K562 (cell line): ENCODE data around the gene CDKN1C. TPM values are rescaled to one million over a fixed set of nuclear protein-coding genes. Genes with fewer than 3 reads are reported as not detected.

Source experiments
- ATAC-seq: fragments of 200-7000 bp; cut with Tn5 transposase; 3 replicates; pipeline ENCODE4 v1.9.1; 2020; ENCODE audit warnings: moderate library complexity
- BruUV-seq: library from RNA; stranded (reverse); fragments of 400-500 nt; replicated peaks from 2 replicates; lab custom pipeline; 2021; lab: Mats Ljungman, UMichigan
- CTCF ChIA-PET: fragments of 300-600 bp; formaldehyde crosslinking; extraction: SDS; loops from one replicate; lab custom pipeline; 2021; ENCODE audit warnings: low intra/inter-chr PET ratio; lab: Yijun Ruan, JAX
- POLR2A ChIA-PET: fragments of 300-600, 350-650 bp; sonication (Branson Sonifier 250); formaldehyde crosslinking; extraction: SDS; loops from one replicate; lab custom pipeline; 2021; ENCODE audit warnings: antibody characterized with exemption, inconsistent platforms; lab: Yijun Ruan, JAX
- DNase-seq, 4 experiments: peaks; one replicate each; pipeline versions ENCODE4 v3.0.0 to v3.0.0-alpha.2; 2011 to 2018; ENCODE audit warnings: low spot score in 3 of 4, mixed read lengths in 3 of 4; ENCODE audit errors: extremely low read depth in 1 of 4
- FAIRE-seq: peaks from 2 replicates; lab custom pipeline; 2011; peaks lifted over from hg19 to GRCh38; lab: Jason Lieb, UNC
- H2AFZ ChIP-seq: 2 replicates; pipeline ENCODE4 v1.6.0; 2011; ENCODE audit warnings: low read depth, low read length, control low read depth, inconsistent platforms
- H3K27ac ChIP-seq: fragments of 200-600 bp; 3 replicates; pipeline ENCODE4 v1.8.0; 2011; ENCODE audit warnings: low read depth, mild to moderate bottlenecking, control low read depth, inconsistent platforms, low read length, moderate library complexity, mixed read lengths; ENCODE audit errors: extremely low read depth
- H3K27me3 ChIP-seq, 2 experiments: fragments of 300-600 bp in 1 of 2; 2 replicates in 1 of 2; 3 replicates in 1 of 2; pipeline versions ENCODE4 v1.6.0 to v1.8.0; 2011; ENCODE audit warnings: inconsistent platforms in 2 of 2, low read length in 2 of 2, mild to moderate bottlenecking in 1 of 2, mixed read lengths in 1 of 2, moderate library complexity in 1 of 2; ENCODE audit not compliant: control insufficient read depth in 2 of 2, insufficient read depth in 2 of 2
- H3K36me3 ChIP-seq: fragments of 300-600 bp; 3 replicates; pipeline ENCODE4 v1.8.0; 2011; ENCODE audit warnings: mild to moderate bottlenecking, low read length, inconsistent platforms; ENCODE audit not compliant: control insufficient read depth, insufficient read depth
- H3K4me1 ChIP-seq, 2 experiments: fragments of 200-600 bp in 1 of 2; replicated peaks in 1 of 2; 2 replicates in 1 of 2; 3 replicates in 1 of 2; pipeline versions ENCODE4 v1.5.1 to v1.8.0; 2011; ENCODE audit warnings: inconsistent platforms in 2 of 2, low read length in 2 of 2, mild to moderate bottlenecking in 1 of 2, mixed read lengths in 1 of 2, moderate library complexity in 1 of 2; ENCODE audit not compliant: control insufficient read depth in 2 of 2, insufficient read depth in 2 of 2
- H3K4me2 ChIP-seq: 2 replicates; pipeline ENCODE4 v1.6.1; 2011; ENCODE audit warnings: low read length, control low read depth, inconsistent platforms, mixed read lengths; ENCODE audit not compliant: insufficient read depth
- H3K4me3 ChIP-seq: fragments of 200-600 bp; sonication (generic), shearing (Covaris generic); 2 replicates; pipeline ENCODE4 v1.5.1; 2016; ENCODE audit warnings: control low read depth, inconsistent platforms
- H3K79me2 ChIP-seq: fragments of 200-600 bp; 3 replicates; pipeline ENCODE4 v1.8.0; 2011; ENCODE audit warnings: low read length, inconsistent platforms; ENCODE audit not compliant: control insufficient read depth, insufficient read depth
- H3K9ac ChIP-seq, 2 experiments: 2 replicates each; pipeline versions ENCODE4 v1.6.0 to v1.6.1; 2011; ENCODE audit warnings: low read depth in 2 of 2, low read length in 2 of 2, control low read depth in 1 of 2, inconsistent platforms in 1 of 2, mild to moderate bottlenecking in 1 of 2, mixed read lengths in 1 of 2; ENCODE audit not compliant: insufficient read depth in 1 of 2
- H3K9me1 ChIP-seq: one replicate; pipeline ENCODE4 v1.6.0; 2011; ENCODE audit warnings: inconsistent platforms, mild to moderate bottlenecking, low read length, moderate library complexity; ENCODE audit not compliant: control insufficient read depth, insufficient read depth
- H3K9me3 ChIP-seq: replicated peaks from 2 replicates; pipeline ENCODE4 v1.5.1; 2011; ENCODE audit warnings: low read depth, low read length, inconsistent platforms; ENCODE audit not compliant: control insufficient read depth, insufficient read depth
- H4K20me1 ChIP-seq: replicated peaks from 2 replicates; pipeline ENCODE4 v1.6.1; 2011; ENCODE audit warnings: low read length, inconsistent platforms, mixed read lengths; ENCODE audit not compliant: control insufficient read depth, insufficient read depth
- CBX8 ChIP-seq: fragments of 200-600 bp; sonication (generic); IDR thresholded peaks from 2 replicates; pipeline ENCODE4 v1.6.1; 2012; ENCODE audit warnings: borderline replicate concordance, mixed run types, low read depth, mild to moderate bottlenecking, moderate library complexity, mixed read lengths, low read length, control low read depth, inconsistent platforms; ENCODE audit not compliant: poor library complexity, severe bottlenecking; ENCODE audit errors: extremely low read depth
- MCM2 ChIP-seq: fragments of 450-650 bp; IDR thresholded peaks from 2 replicates; pipeline ENCODE4 v1.6.1; 2017; ENCODE audit warnings: low read depth, mild to moderate bottlenecking
- MTF1 ChIP-seq: fragments of 250-450 bp; sonication (Bioruptor Pico); IDR thresholded peaks from 2 replicates; pipeline ENCODE4 v1.9.0; 2021; ENCODE audit warnings: moderate library complexity, mild to moderate bottlenecking, inconsistent platforms, borderline replicate concordance
- PHTF2 ChIP-seq: fragments of 250-450 bp; sonication (Bioruptor Pico); IDR thresholded peaks from 2 replicates; pipeline ENCODE4 v1.5.0; 2021; ENCODE audit warnings: mild to moderate bottlenecking
- RBM17 ChIP-seq: fragments of 200-400 bp; formaldehyde crosslinking; IDR thresholded peaks from 2 replicates; pipeline ENCODE4 v1.6.1; 2017; ENCODE audit warnings: low read depth, mild to moderate bottlenecking, low read length, borderline replicate concordance
- ZBTB8A ChIP-seq: fragments of 450-650 bp; IDR thresholded peaks from 2 replicates; pipeline ENCODE4 v1.6.1; 2018; ENCODE audit warnings: mild to moderate bottlenecking, moderate library complexity; ENCODE audit not compliant: partially characterized antibody
- ZNF143 ChIP-seq: sonication (generic); formaldehyde crosslinking; IDR thresholded peaks from 2 replicates; pipeline ENCODE4 v1.9.0; 2022; ENCODE audit warnings: mild to moderate bottlenecking, missing genetic modification reagents
- ZNF232 ChIP-seq: sonication (generic); formaldehyde crosslinking; IDR thresholded peaks from 2 replicates; pipeline ENCODE4 v1.8.0; 2022; ENCODE audit warnings: mild to moderate bottlenecking, missing genetic modification reagents
- ZNF583 ChIP-seq: fragments of 250-450 bp; sonication (Bioruptor Pico); IDR thresholded peaks from 2 replicates; pipeline ENCODE4 v1.4.0; 2020
- whole genome bisulfite sequencing: fragments of 100-300 bp; shearing (Covaris generic); methylation state at CpG from one replicate; pipeline ENCODE4 v1.1.6; 2016; ENCODE audit warnings: low coverage, mixed read lengths; ENCODE audit not compliant: insufficient coverage; ENCODE audit errors: missing lambda C conversion rate; 5-methylcytosine and 5-hydroxymethylcytosine counted together
- in situ Hi-C: fragments of 300-500 bp; cut with MboI; formaldehyde crosslinking; loops from 4 replicates; pipeline ENCODE4 v1.15.0; 2018; ENCODE audit warnings: inconsistent platforms, mixed read lengths
- intact Hi-C: fragments of 100-400 bp; cut with micrococcal nuclease; formaldehyde crosslinking; loops from 2 replicates; pipeline ENCODE4 v1.14.2; 2022
- polyA plus RNA-seq, 8 experiments: library from polyadenylated mRNA; depleted of rRNA in 4 of 8; stranded (reverse) in 5 of 8; unstranded in 3 of 8; fragments of >200 nt; fragmentation: Nextera tagmentation in 2 of 8; fragmentation: Illumina TruSeq in 1 of 8; extraction: Ambion mirVana in 2 of 8; extraction: Trizol in 1 of 8; gene quantifications; 2 replicates each; pipeline versions ENCODE4 v1.2.1 to v1.2.3, GENCODE V29; 2011 to 2014; ENCODE audit warnings: inconsistent platforms in 1 of 8, missing spikeins in 1 of 8
- total RNA-seq, 7 experiments: library from RNA; depleted of rRNA in 6 of 7; stranded (reverse); fragments of >200 nt in 6 of 7; fragmentation: Illumina TruSeq in 2 of 7; extraction: Trizol in 2 of 7; gene quantifications; 2 replicates each; pipeline versions ENCODE4 v1.2.1 to v1.2.3, GENCODE V29; 2011 to 2021; ENCODE audit warnings: low replicate concordance in 1 of 7
- TF ChIP-seq, protein P1 (sequence below), 2 experiments: fragments of 200-800 bp in 1 of 2; sonication (Bioruptor generic) in 1 of 2; sonication (generic) in 1 of 2; formaldehyde crosslinking in 1 of 2; IDR thresholded peaks in 1 of 2; conservative IDR thresholded peaks in 1 of 2; 2 replicates each; pipeline versions ENCODE4 v1.5.0 to v1.6.1; 2016 to 2020; ENCODE audit warnings: missing compliant biosample characterization in 1 of 2, missing genetic modification characterization in 1 of 2, missing genetic modification reagents in 1 of 2

Gene CDKN1C
- total and polyA plus RNA-seq, 9 of the 15 experiments (the other 6 are each of a cell fraction or from before 2014, with no cell fraction given) = 2.8 to 21.1 (median 9.3) TPM

DNA sequence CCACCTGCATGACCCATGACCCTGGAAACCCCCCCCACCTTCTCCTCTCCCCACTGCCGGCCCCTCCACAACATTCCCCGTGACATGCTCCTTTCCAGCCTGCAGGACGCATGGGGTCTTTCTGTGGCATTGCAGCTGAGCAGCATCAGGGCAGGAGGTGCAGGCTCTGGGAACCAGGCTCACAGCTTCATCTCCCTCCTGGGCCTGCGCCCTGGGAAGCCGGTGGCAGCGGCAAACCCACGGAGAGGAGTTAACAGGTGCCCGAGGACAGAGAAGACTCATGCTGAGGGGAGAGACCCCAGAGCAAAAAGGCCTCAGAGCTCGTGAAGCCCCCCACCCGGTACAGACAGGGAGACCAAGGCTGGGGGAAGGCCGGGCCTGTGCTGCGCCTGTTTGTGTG, 32.2 kb downstream of the CDKN1C start:
- Histone ChIP-seq H3K9me3 (no peaks in the 10 kb centered on the region), H3K36me3 (no peaks in the 10 kb centered on the region), H2AFZ (no peak overlapping the region), H3K27ac (no peak overlapping the region), H3K4me1 (peaks cover 0 to 46% of the 10 kb centered on the region in 2 experiments; a peak in 2 of 5 replicates)
- 28% methylated on average over 8 of the region's 12 CpGs for WGBS
- intact Hi-C loops = no loop called here
- POLR2A ChIA-PET = interaction anchor here (1.5 kb wide), 1 partner anchor 153 kb away, joined by 3 read pairs; the partner anchor contains the start of gene KCNQ1OT1
- in situ Hi-C loops = no loop called here
- CTCF ChIA-PET = no interaction called here
- no peak for TF ChIP-seq RBM17
- TF ChIP-seq, all 486 proteins: peak for 0
- DNase-seq (no peak), FAIRE-seq (no peak), ATAC-seq (no peak)
- Histone ChIP-seq H3K4me2 (no peak overlapping the region), H3K4me3 (no peak overlapping the region), H3K79me2 (no peaks in the 10 kb centered on the region), H4K20me1 (no peaks in the 10 kb centered on the region), H3K9ac (no peak overlapping the region; a peak in 1 of 4 replicates), H3K27me3 (peaks cover 0 to 31% of the 10 kb centered on the region in 2 experiments; a peak in 3 of 5 replicates), H3K9me1 (no peaks in the 10 kb centered on the region)
- BruUV-seq = no TSS peak

DNA sequence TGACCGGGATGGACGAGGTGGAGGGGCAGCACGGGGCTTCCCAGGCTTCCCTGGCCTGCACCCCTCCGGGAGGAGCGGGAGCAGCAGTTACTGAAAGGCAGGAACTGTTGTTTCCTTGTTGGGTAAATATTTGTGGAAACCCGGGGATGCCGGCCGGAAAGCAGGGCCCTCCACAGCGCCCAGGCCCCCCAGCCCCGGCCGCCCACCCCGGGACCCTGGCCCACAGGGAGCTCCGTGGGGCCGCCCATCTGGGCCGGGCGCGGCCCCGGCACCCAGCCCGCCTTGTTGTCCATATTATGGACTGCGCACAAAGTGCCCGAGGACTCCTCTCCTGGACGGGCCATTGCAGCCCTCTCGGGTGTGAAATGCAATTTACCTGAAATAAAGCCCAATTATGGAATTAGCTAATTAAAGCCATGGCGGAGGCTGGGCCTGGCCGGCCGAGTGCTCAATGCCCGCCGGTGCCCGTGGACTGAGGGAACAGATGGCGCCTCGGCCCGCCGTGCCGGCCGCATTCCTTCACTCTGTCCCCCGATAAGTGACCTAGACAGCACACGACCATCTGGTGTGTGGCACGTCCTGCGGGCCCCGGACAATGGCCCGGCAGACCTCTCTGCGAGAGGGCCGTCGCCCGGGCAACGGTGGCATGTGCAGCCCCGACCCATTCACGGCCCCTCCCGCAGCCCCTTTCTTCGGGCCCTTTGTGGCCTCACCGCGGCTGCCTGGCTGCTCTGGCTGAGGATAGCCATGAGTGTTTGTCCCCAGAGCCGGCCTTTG, 35.4 kb downstream of the CDKN1C start:
- FAIRE-seq (no peak), DNase-seq (no peak), ATAC-seq (no peak)
- Histone ChIP-seq H3K9me3 (no peaks in the 10 kb centered on the region), H3K4me1 (peaks cover 15 to 67% of the 10 kb centered on the region in 2 experiments), H4K20me1 (no peaks in the 10 kb centered on the region), H3K27me3 (peaks cover 0 to 9% of the 10 kb centered on the region in 2 experiments; a peak in 2 of 5 replicates), H3K36me3 (no peaks in the 10 kb centered on the region), H2AFZ (no peak overlapping the region), H3K79me2 (no peaks in the 10 kb centered on the region), H3K4me3 (no peak overlapping the region), H3K9ac (no peak overlapping the region), H3K9me1 (peaks cover 5% of the 10 kb centered on the region), H3K27ac (no peak overlapping the region), H3K4me2 (no peak overlapping the region)
- ChIA-PET POLR2A (no interaction called here), CTCF (interaction anchor here (0.6 kb wide), 1 partner anchor 497 kb away, joined by 3 read pairs; no protein-coding TSS in a partner anchor)
- intact Hi-C loops = no loop called here
- WGBS = 41% methylated on average over 24 of the region's 53 CpGs
- in situ Hi-C loops = no loop called here
- BruUV-seq = no TSS peak
- no peak for TF ChIP-seq ZNF583 (CRISPR knock-in tag)
- no peak for TF ChIP-seq MCM2
- no peak for TF ChIP-seq MTF1 (CRISPR knock-in tag)
- no peak for TF ChIP-seq CBX8
- no peak for TF ChIP-seq ZBTB8A
- no peak for TF ChIP-seq ZNF143 (CRISPR knock-in tag)
- TF ChIP-seq, protein P1, sequence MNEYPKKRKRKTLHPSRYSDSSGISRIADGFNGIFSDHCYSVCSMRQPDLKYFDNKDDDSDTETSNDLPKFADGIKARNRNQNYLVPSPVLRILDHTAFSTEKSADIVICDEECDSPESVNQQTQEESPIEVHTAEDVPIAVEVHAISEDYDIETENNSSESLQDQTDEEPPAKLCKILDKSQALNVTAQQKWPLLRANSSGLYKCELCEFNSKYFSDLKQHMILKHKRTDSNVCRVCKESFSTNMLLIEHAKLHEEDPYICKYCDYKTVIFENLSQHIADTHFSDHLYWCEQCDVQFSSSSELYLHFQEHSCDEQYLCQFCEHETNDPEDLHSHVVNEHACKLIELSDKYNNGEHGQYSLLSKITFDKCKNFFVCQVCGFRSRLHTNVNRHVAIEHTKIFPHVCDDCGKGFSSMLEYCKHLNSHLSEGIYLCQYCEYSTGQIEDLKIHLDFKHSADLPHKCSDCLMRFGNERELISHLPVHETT (CRISPR knock-in tag; conservative IDR thresholded peaks at IDR 0.05 in 1 of 2, IDR thresholded peaks at IDR 0.05 in 1 of 2) = no peak
- no peak for TF ChIP-seq ZNF232 (CRISPR knock-in tag)
- TF ChIP-seq PHTF2 (CRISPR knock-in tag) = no peak
